Stimulated activated CD8-positive, alpha-beta memory T cell treated with anti-CD3 and anti-CD28 coated beads, Interleukin-12 subunit alpha, Interleukin-12 subunit beta, amount 100 ng/mL, for 24 hours (primary cell): Measurements from ENCODE around the gene RPL13.

Source experiments
- DNase-seq: peaks from one replicate; pipeline ENCODE4 v3.0.0-alpha.2; 2020; ENCODE audit errors: extremely low read depth

RPL13 gene

GRCh38 chr16:89545044-89545830 is 15.2 kb upstream of the RPL13 start:
- no peak for DNase-seq

- DNase-seq: no peak
Observed at GRCh38 chr16:89545831-89546574, 14.5 kb upstream of the RPL13 start.

GRCh38 chr16:89546781-89547180 is 13.7 kb upstream of the RPL13 start:
- no peak for DNase-seq

GRCh38 chr16:89547291-89547690 is 13.2 kb upstream of the RPL13 start:
- DNase-seq: no peak

- no peak for DNase-seq
Observed at GRCh38 chr16:89547860-89548259, 12.6 kb upstream of the RPL13 start.

- DNase-seq: no peak
Observed at GRCh38 chr16:89548344-89549006, 12.0 kb upstream of the RPL13 start.

- no peak for DNase-seq
Observed at GRCh38 chr16:89549007-89549700, 11.3 kb upstream of the RPL13 start.

- no peak for DNase-seq
Observed at GRCh38 chr16:89550421-89551007, 10.0 kb upstream of the RPL13 start.

GRCh38 chr16:89552329-89552728 is 8.2 kb upstream of the RPL13 start:
- no peak for DNase-seq

- no peak for DNase-seq
Observed at GRCh38 chr16:89552913-89553312, 7.6 kb upstream of the RPL13 start.

- no peak for DNase-seq
Observed at GRCh38 chr16:89553733-89554132, 6.7 kb upstream of the RPL13 start.

GRCh38 chr16:89554343-89554742 is 6.1 kb upstream of the RPL13 start:
- DNase-seq: no peak

GRCh38 chr16:89555265-89555664 is 5.2 kb upstream of the RPL13 start:
- DNase-seq: no peak

- DNase-seq: no peak
Observed at GRCh38 chr16:89555780-89556179, 4.7 kb upstream of the RPL13 start.

- DNase-seq: peak; percentile 61
Observed at GRCh38 chr16:89556750-89557689, 3.5 kb upstream of the RPL13 start.

GRCh38 chr16:89557690-89558490 is 2.6 kb upstream of the RPL13 start:
- DNase-seq: no peak

GRCh38 chr16:89561142-89561883 is 831 bp downstream of the RPL13 start:
- DNase-seq: no peak

GRCh38 chr16:89561884-89562599 is 1.6 kb downstream of the RPL13 start:
- DNase-seq: no peak
